ENCODE results near the gene SLC15A1.
"Not testable (repeated sequence)": the region's sequence is repeated elsewhere in the genome, so short reads cannot be mapped to it uniquely, and the experiment has no call there.

The SLC15A1 gene

DNA sequence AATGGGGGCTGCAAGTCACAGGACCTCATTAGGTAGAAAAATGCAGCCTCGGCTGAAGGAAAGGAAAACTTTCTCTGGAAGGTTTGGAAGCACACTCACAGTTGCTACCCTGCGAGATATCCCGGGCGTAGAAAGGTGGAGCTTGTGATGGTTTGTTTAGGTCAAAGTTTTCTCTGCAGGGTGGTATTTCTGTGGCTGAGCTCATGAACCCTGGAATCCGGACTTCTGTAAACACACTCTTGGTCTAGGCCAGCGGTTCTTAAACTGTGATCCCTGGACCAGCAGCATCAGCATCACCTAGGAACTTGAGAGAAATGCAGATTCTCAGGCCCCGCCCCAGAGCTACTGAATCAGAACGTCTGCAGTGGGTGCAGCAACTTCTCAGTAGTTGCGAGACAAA is 3.3 kb upstream of the SLC15A1 start:
- no peak for DNase-seq
- in situ Hi-C loops (cut with MboI; ENCODE audit: low pct_unique_long_range_greater_than_20kb, low sequenced_read_pairs), result no loop called here

- in situ Hi-C loops (cut with MboI; ENCODE audit: low pct_unique_long_range_greater_than_20kb, low sequenced_read_pairs), result no loop called here
- DNase-seq, result no peak
Observed at GRCh38 chr13:98755116-98755515, 2.6 kb upstream of the SLC15A1 start.

GRCh38 chr13:98754468-98754867 is 2.0 kb upstream of the SLC15A1 start:
- in situ Hi-C loops (cut with MboI; ENCODE audit: low pct_unique_long_range_greater_than_20kb, low sequenced_read_pairs); DNase-seq: not testable (repeated sequence)

- DNase-seq, result no peak
- in situ Hi-C loops (cut with MboI; ENCODE audit: low pct_unique_long_range_greater_than_20kb, low sequenced_read_pairs), result no loop called here
Observed at GRCh38 chr13:98751861-98752466, 508 bp downstream of the SLC15A1 start.

DNA sequence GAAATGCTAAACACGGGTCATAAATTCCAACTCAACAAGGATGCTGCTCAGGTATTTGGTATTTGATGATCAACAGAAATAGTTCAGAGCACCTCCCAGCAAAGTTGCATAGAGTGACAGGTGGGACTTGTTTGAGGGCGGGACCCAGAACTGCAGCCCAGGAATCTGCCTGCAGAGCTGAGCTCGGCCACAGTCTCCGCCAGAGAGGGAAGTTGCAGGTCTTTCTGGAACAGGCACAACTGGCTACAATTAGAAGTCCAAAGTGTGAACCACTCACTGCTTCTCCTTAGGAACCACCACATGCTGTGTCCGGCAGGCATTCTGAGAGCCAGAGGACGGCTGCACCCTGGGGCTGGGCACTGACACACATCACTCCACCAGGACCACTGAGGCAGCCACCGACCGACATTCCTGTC is 1.1 kb downstream of the SLC15A1 start:
- in situ Hi-C loops (cut with MboI; ENCODE audit: low pct_unique_long_range_greater_than_20kb, low sequenced_read_pairs), result no loop called here
- DNase-seq, result no peak

- DNase-seq, result no peak
- in situ Hi-C loops (cut with MboI; ENCODE audit: low pct_unique_long_range_greater_than_20kb, low sequenced_read_pairs), result no loop called here
Observed at GRCh38 chr13:98749501-98749900, 3.0 kb downstream of the SLC15A1 start.

- in situ Hi-C loops (cut with MboI; ENCODE audit: low pct_unique_long_range_greater_than_20kb, low sequenced_read_pairs), result no loop called here
Observed at GRCh38 chr13:98746968-98747367, 5.5 kb downstream of the SLC15A1 start.

GRCh38 chr13:98743377-98743776 is 9.1 kb downstream of the SLC15A1 start:
- DNase-seq, result no peak

More at GRCh38 chr13:98746968-98747367, 5.5 kb downstream of the SLC15A1 start:
- no peak for DNase-seq

DNA sequence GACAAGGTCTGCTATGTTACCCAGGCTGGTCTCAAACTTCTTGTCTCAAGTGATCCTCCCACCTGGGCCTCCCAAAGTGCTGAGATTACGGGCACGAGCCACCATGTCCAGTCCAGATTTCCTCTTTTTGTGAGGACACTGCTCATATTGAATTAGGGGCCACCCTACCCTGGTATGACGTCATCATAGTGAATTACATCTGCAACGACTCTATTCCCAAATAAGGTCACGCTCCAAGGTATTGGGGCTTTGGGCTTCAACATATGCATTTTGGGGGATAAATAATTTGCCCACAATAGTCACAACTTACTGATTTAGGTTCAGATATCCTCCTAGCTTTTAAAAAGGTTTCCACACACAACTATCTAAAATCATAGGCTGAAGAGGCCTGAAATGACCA is 9.5 kb downstream of the SLC15A1 start:
- in situ Hi-C loops (cut with MboI; ENCODE audit: low pct_unique_long_range_greater_than_20kb, low sequenced_read_pairs), result no loop called here
- no peak for DNase-seq

More at GRCh38 chr13:98743377-98743776, 9.1 kb downstream of the SLC15A1 start:
- in situ Hi-C loops (cut with MboI; ENCODE audit: low pct_unique_long_range_greater_than_20kb, low sequenced_read_pairs), result no loop called here

DNA sequence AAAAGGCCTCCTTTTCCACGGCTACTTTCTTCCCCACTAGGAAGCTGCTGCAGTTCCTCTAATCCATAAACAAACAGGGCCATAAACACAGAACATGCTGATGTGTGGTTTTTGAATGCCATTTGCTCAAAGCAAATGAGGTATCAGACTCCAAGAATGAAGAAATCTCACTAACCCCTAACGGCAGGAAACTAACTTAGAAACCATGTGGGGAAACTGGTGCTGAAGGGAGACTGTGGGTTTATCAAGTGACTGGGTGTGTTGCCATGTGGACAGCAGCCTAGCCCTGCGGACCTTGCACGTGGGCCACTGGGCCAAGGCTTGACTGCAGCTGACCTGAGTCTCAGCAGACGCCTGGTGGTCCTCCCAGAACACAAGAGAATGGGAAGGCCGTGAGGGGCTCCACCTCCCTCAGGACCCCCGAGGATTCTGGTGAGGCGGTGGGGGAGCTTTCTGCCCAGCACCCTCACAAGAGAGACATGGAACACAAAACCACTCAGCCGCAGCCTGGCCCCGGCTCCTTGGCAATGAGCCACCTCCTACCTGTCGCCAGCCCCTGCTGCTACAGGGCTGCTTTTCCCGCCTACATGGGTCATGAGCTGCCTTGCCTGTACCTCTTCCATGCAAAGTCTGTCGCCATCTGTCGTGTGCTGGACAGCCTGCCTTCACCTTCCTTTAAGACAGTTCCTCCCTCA is 10.6 kb downstream of the SLC15A1 start:
- DNase-seq, result no peak
- in situ Hi-C loops (cut with MboI; ENCODE audit: low pct_unique_long_range_greater_than_20kb, low sequenced_read_pairs), result no loop called here

DNA sequence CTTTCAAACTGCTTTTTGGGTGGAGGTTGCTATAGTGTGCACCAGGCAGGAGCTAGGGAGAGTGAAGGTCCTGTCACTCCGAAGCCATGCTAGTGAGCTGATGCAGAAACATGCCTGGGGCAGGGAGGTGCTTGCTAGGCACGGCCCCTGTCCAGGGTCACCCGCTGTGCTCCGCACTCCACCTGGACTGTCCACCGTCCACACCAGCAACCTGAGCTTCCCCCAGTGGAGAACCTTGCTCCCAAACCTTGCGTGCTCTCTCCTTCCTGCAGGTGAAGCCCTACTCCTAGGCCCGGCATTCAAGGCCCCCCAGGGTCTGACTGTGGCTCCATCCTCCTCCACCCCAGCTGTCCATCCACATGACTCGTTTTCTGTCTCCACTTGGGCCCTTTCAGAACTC is 12.3 kb downstream of the SLC15A1 start:
- in situ Hi-C loops (cut with MboI; ENCODE audit: low pct_unique_long_range_greater_than_20kb, low sequenced_read_pairs), result no loop called here
- no peak for DNase-seq

- no peak for DNase-seq
- in situ Hi-C loops (cut with MboI; ENCODE audit: low pct_unique_long_range_greater_than_20kb, low sequenced_read_pairs), result no loop called here
Observed at GRCh38 chr13:98738993-98739392, 13.5 kb downstream of the SLC15A1 start.

- in situ Hi-C loops (cut with MboI; ENCODE audit: low pct_unique_long_range_greater_than_20kb, low sequenced_read_pairs), result no loop called here
- DNase-seq, result no peak
Observed at GRCh38 chr13:98738213-98738612, 14.3 kb downstream of the SLC15A1 start.

GRCh38 chr13:98731925-98732324 is 20.5 kb downstream of the SLC15A1 start:
- DNase-seq, result no peak
- in situ Hi-C loops (cut with MboI; ENCODE audit: low pct_unique_long_range_greater_than_20kb, low sequenced_read_pairs), result no loop called here

DNA sequence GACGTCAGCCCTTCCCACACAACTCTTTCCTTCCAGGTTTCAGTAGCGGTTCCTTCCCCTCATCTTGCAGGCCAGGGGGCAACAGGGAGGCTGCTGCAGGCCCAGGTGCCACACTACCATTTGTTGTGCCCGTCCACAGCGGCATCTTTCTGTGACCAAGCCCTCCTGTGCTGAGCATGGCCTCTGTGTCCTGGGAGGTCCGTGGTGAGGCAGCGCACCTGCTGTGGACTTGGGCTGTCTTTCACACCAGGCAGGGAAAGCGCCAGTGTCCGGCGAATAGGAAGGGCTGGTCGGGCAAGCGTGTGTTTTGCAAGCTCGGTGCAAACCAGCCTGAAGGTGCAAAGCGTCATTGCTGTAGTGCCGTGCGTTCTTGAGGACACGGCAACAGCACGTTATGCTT is 21.4 kb downstream of the SLC15A1 start:
- DNase-seq, result no peak
- in situ Hi-C loops (cut with MboI; ENCODE audit: low pct_unique_long_range_greater_than_20kb, low sequenced_read_pairs), result no loop called here

DNA sequence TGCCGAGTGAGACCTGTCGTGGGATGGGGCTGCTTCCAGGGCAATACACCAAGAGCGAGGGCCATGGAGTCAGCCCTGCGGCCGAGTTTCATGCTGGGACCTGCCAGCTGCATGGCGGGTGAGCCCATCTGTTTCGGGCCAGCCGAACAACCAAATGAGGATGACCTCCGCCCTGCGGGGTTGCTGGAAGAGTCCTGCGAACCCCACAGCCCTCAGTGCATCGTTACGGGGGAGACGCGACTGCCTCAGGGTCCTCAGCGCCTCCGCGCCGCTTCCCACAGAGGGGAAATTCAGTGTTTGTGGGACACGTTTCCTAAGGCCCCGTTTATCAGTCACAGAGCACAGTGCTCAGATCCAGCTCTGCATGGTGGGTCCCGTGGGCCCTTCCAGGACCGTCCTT is 22.0 kb downstream of the SLC15A1 start:
- no peak for DNase-seq
- in situ Hi-C loops (cut with MboI; ENCODE audit: low pct_unique_long_range_greater_than_20kb, low sequenced_read_pairs), result no loop called here

GRCh38 chr13:98729658-98730057 is 22.8 kb downstream of the SLC15A1 start:
- in situ Hi-C loops (cut with MboI; ENCODE audit: low pct_unique_long_range_greater_than_20kb, low sequenced_read_pairs), result no loop called here
- DNase-seq, result no peak

DNA sequence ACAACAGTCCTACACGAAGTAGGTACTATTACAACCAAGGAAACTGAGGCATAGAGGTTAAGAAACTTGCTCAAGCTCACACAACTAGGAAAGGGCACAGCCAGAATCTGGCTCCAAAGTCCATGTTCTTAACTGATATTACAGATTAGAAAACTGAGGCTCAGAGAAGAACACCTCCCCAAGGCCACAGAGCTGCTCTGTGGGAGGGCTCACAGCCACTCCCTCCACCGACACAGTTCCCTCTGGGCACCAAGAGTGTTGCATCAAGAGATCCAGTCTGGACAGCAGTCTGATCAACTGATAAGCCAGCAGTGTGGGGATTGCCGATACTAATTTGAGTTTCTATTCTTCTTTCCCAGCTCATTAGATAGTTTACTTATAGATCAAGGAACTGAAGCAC is 29.5 kb downstream of the SLC15A1 start:
- in situ Hi-C loops (cut with MboI; ENCODE audit: low pct_unique_long_range_greater_than_20kb, low sequenced_read_pairs), result no loop called here
- DNase-seq, result no peak

DNA sequence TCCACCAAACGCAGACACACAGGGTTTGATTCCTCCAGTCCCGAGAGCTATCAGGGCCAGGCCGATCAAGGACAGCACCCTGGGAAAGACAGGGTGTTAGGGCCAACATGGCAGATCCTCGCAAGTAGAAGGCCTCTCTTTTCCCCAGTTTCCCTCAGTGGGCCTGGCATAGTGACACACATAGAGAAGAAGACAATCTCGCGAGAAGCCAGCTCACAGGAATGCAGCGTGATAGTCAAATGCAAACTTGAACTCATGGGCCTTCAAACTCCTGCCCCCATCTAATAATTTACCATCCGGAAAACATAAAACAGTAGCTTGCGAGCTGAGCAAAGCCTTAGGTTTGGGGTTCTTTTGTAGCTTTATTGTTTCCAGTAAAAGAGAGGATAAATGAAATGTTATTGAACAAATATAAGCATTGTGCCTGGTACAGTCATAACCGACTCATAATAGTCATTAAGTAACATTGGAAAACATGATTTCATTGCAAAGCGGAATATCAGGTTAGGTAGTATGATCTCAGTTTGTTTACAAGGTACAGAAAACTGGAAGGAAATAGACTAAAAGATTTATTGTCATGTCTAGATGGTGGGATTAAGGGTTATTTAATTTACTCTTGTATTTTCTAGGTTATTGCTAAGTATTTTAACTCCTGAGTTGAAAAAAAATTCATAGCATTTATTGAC is 30.5 kb downstream of the SLC15A1 start:
- in situ Hi-C loops (cut with MboI; ENCODE audit: low pct_unique_long_range_greater_than_20kb, low sequenced_read_pairs), result no loop called here
- no peak for DNase-seq

- in situ Hi-C loops (cut with MboI; ENCODE audit: low pct_unique_long_range_greater_than_20kb, low sequenced_read_pairs), result no loop called here
- no peak for DNase-seq
Observed at GRCh38 chr13:98719527-98720250, 32.8 kb downstream of the SLC15A1 start.

Measured in KBM-7 (cell line).